PC-9 (cell line): ENCODE results near the gene MFAP3.

ENCODE experiments used
- EZH2 ChIP-seq: fragments of 200-600 bp; sonication (generic); IDR thresholded peaks from 2 replicates; pipeline ENCODE4 v1.8.0; 2017; ENCODE audit warnings: antibody characterized with exemption, low read depth
- TF ChIP-seq, protein P1 (sequence below): fragments of 200-600 bp; sonication (generic); conservative IDR thresholded peaks from 2 replicates; pipeline ENCODE4 v1.6.1; 2017; ENCODE audit warnings: mixed run types, antibody characterized with exemption, mild to moderate bottlenecking, moderate library complexity

DNA sequence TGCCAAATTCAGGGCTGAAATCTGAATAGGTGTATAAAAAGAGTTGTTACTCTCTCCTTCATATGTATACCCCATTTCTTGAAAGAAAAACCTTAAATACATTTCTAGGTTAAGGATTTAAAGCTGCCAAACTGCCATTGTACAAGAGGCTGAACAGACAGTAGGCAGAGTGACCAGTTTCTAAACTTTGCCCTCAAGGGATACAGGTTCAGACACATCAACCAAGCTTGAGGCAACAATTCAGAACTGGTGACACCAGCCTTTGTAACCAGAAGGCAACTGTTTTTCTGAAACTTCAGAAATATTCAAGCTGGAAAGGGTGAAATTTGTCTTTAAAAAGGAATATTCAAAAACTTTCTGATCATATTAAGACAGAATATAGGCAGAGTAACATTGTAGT is 47.6 kb upstream of the MFAP3 start:
- TF ChIP-seq EZH2: no peak
- TF ChIP-seq, protein P1, sequence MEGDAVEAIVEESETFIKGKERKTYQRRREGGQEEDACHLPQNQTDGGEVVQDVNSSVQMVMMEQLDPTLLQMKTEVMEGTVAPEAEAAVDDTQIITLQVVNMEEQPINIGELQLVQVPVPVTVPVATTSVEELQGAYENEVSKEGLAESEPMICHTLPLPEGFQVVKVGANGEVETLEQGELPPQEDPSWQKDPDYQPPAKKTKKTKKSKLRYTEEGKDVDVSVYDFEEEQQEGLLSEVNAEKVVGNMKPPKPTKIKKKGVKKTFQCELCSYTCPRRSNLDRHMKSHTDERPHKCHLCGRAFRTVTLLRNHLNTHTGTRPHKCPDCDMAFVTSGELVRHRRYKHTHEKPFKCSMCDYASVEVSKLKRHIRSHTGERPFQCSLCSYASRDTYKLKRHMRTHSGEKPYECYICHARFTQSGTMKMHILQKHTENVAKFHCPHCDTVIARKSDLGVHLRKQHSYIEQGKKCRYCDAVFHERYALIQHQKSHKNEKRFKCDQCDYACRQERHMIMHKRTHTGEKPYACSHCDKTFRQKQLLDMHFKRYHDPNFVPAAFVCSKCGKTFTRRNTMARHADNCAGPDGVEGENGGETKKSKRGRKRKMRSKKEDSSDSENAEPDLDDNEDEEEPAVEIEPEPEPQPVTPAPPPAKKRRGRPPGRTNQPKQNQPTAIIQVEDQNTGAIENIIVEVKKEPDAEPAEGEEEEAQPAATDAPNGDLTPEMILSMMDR: no peak
